IMR-90 (cell line): Measurements from ENCODE around the gene PDF. TPM values are rescaled to one million over a fixed set of nuclear protein-coding genes. Genes with fewer than 3 reads are reported as not detected.

ENCODE experiments used
- ATAC-seq: fragments of 200-7000 bp; cut with Tn5 transposase; 2 replicates; pipeline ENCODE4 v1.9.1; 2020; ENCODE audit warnings: low read depth, mild to moderate bottlenecking, moderate library complexity
- BruUV-seq: library from RNA; stranded (reverse); fragments of 400-500 nt; replicated peaks from 2 replicates; lab custom pipeline; 2021; lab: Mats Ljungman, UMichigan
- CTCF ChIA-PET: fragments of 300-600 bp; formaldehyde crosslinking; extraction: SDS; loops from one replicate; lab custom pipeline; 2021; ENCODE audit warnings: antibody characterized with exemption; lab: Yijun Ruan, JAX
- POLR2A ChIA-PET: fragments of 300-600 bp; sonication (Branson Sonifier 250); formaldehyde crosslinking; loops from one replicate; lab custom pipeline; 2022; ENCODE audit warnings: antibody characterized with exemption; ENCODE audit not compliant: unreplicated experiment; lab: Charles Lee
- DNase-seq: peaks from one replicate; pipeline ENCODE4 v3.0.0; 2013
- H2AFZ ChIP-seq: replicated peaks from 2 replicates; pipeline ENCODE3; 2013; ENCODE audit warnings: low read length, mild to moderate bottlenecking; ENCODE audit not compliant: poor library complexity
- H2AK5ac ChIP-seq: 2 replicates; pipeline ENCODE4 v1.6.1; 2013; ENCODE audit warnings: low read depth, low read length, inconsistent platforms
- H2AK9ac ChIP-seq: replicated peaks from 2 replicates; pipeline ENCODE3; 2013; ENCODE audit warnings: mild to moderate bottlenecking, low read depth, low read length, moderate library complexity; ENCODE audit not compliant: poor library complexity
- H2BK120ac ChIP-seq: 2 replicates; pipeline ENCODE4 v1.6.1; 2013; ENCODE audit warnings: low read depth, low read length, inconsistent platforms
- H2BK15ac ChIP-seq: 3 replicates; pipeline ENCODE4 v1.6.1; 2013; ENCODE audit warnings: low read depth, low read length, inconsistent platforms
- H2BK20ac ChIP-seq: 2 replicates; pipeline ENCODE4 v1.6.1; 2013; ENCODE audit warnings: low read depth, mild to moderate bottlenecking, inconsistent platforms, low read length, moderate library complexity
- H2BK5ac ChIP-seq: 2 replicates; pipeline ENCODE4 v1.6.1; 2013; ENCODE audit warnings: mild to moderate bottlenecking, low read depth, low read length, inconsistent platforms; ENCODE audit not compliant: poor library complexity, severe bottlenecking
- H3K14ac ChIP-seq: replicated peaks from 2 replicates; pipeline ENCODE4 v1.6.1; 2013; ENCODE audit warnings: low read depth, low read length, inconsistent platforms
- H3K18ac ChIP-seq: 2 replicates; pipeline ENCODE4 v1.6.1; 2013; ENCODE audit warnings: low read depth, low read length, control low read depth
- H3K23ac ChIP-seq: 2 replicates; pipeline ENCODE4 v1.6.1; 2013; ENCODE audit warnings: low read depth, low read length, inconsistent platforms
- H3K27ac ChIP-seq: 2 replicates; pipeline ENCODE4 v1.5.1; 2013; ENCODE audit warnings: mild to moderate bottlenecking, control low read depth, low read length; ENCODE audit not compliant: insufficient read depth
- H3K27me3 ChIP-seq: 2 replicates; pipeline ENCODE4 v1.6.1; 2013; ENCODE audit warnings: low read length; ENCODE audit not compliant: control insufficient read depth, insufficient read depth
- H3K36me3 ChIP-seq: 2 replicates; pipeline ENCODE4 v1.6.1; 2013; ENCODE audit warnings: low read length, mixed read lengths; ENCODE audit not compliant: control insufficient read depth, insufficient read depth
- H3K4ac ChIP-seq: 2 replicates; pipeline ENCODE4 v1.6.1; 2013; ENCODE audit warnings: low read depth, low read length, inconsistent platforms
- H3K4me1 ChIP-seq: 2 replicates; pipeline ENCODE4 v1.6.1; 2013; ENCODE audit warnings: low read length, mixed read lengths; ENCODE audit not compliant: control insufficient read depth, insufficient read depth
- H3K4me2 ChIP-seq: 2 replicates; pipeline ENCODE4 v1.6.1; 2013; ENCODE audit warnings: low read depth, mild to moderate bottlenecking, control low read depth, low read length, moderate library complexity
- H3K4me3 ChIP-seq: 2 replicates; pipeline ENCODE4 v1.5.1; 2013; ENCODE audit warnings: low read depth, mild to moderate bottlenecking, control low read depth, low read length, moderate library complexity; ENCODE audit not compliant: insufficient read depth
- H3K56ac ChIP-seq: 2 replicates; pipeline ENCODE4 v1.6.1; 2013; ENCODE audit warnings: low read length, inconsistent platforms; ENCODE audit not compliant: insufficient read depth; ENCODE audit errors: extremely low read depth
- H3K79me1 ChIP-seq, 2 experiments: 2 replicates each; pipeline ENCODE4 v1.6.1; 2013; ENCODE audit warnings: low read length in 2 of 2, inconsistent platforms in 1 of 2, low read depth in 1 of 2
- H3K9ac ChIP-seq: 2 replicates; pipeline ENCODE4 v1.6.1; 2013; ENCODE audit warnings: low read depth, low read length, control low read depth
- H3K9me1 ChIP-seq: 2 replicates; pipeline ENCODE4 v1.6.1; 2013; ENCODE audit warnings: low read length, inconsistent platforms; ENCODE audit not compliant: insufficient read depth
- H3K9me3 ChIP-seq: 2 replicates; pipeline ENCODE4 v1.6.1; 2013; ENCODE audit warnings: low read length; ENCODE audit not compliant: control insufficient read depth, insufficient read depth
- H4K20me1 ChIP-seq: 2 replicates; pipeline ENCODE4 v1.6.1; 2013; ENCODE audit warnings: low read length, inconsistent platforms; ENCODE audit not compliant: insufficient read depth
- H4K5ac ChIP-seq: 2 replicates; pipeline ENCODE4 v1.6.1; 2013; ENCODE audit warnings: mild to moderate bottlenecking, low read depth, low read length, control low read depth
- H4K8ac ChIP-seq, 2 experiments: 2 replicates each; pipeline ENCODE4 v1.6.1; 2013; ENCODE audit warnings: low read depth in 2 of 2, low read length in 2 of 2, control low read depth in 1 of 2, inconsistent platforms in 1 of 2
- H4K91ac ChIP-seq: 2 replicates; pipeline ENCODE4 v1.6.1; 2013; ENCODE audit warnings: low read depth, low read length, inconsistent platforms; ENCODE audit not compliant: insufficient read depth
- FOS ChIP-seq: fragments of 150-350 bp; IDR thresholded peaks from 2 replicates; pipeline ENCODE4 v1.6.1; 2016; ENCODE audit warnings: low read depth, low read length
- MAZ ChIP-seq: IDR thresholded peaks from 2 replicates; pipeline ENCODE4 v1.6.1; 2012; ENCODE audit warnings: low read depth, mild to moderate bottlenecking, low read length, improper control_type of control experiment, moderate library complexity, borderline replicate concordance
- NFE2L2 ChIP-seq: fragments of 150-350 bp; IDR thresholded peaks from 2 replicates; pipeline ENCODE4 v1.6.1; 2016; ENCODE audit warnings: low read depth, mild to moderate bottlenecking, low read length
- RCOR1 ChIP-seq: IDR thresholded peaks from 2 replicates; pipeline ENCODE4 v1.6.1; 2012; ENCODE audit warnings: mild to moderate bottlenecking, low read length, improper control_type of control experiment; ENCODE audit not compliant: insufficient replicate concordance
- WGBS, 2 experiments: methylation state at CpG; one replicate each; pipeline versions ENCODE4 v1.1.5 to v1.1.7; 2013; ENCODE audit warnings: missing lambda C conversion rate in 2 of 2; ENCODE audit not compliant: insufficient read length in 1 of 2; ENCODE audit errors: extremely low coverage in 2 of 2; 5-methylcytosine and 5-hydroxymethylcytosine counted together
- dilution Hi-C: fragments of 300-500 bp; cut with HindIII; formaldehyde crosslinking; loops from one replicate; pipeline ENCODE4 v1.14.3; 2018; ENCODE audit warnings: low sequenced_read_pairs; ENCODE audit not compliant: unreplicated experiment
- in situ Hi-C: fragments of 300-500 bp; cut with MboI; formaldehyde crosslinking; loops from 3 replicates; pipeline ENCODE4 v1.14.3; 2019; ENCODE audit warnings: low sequenced_read_pairs, inconsistent platforms, mixed read lengths
- intact Hi-C: fragments of 100-400 bp; cut with micrococcal nuclease; formaldehyde crosslinking; loops from 2 replicates; pipeline ENCODE4 v1.10.0; 2022
- polyA plus RNA-seq, 3 experiments: library from polyadenylated mRNA; depleted of rRNA; stranded (reverse); fragments of >200 nt; gene quantifications; 2 replicates each; pipeline ENCODE4 v1.2.3, GENCODE V29; 2012; ENCODE audit warnings: low replicate concordance in 1 of 3
- total RNA-seq: library from RNA; depleted of rRNA; stranded (reverse); fragments of >200 nt; gene quantifications from 2 replicates; pipeline ENCODE4 v1.2.3, GENCODE V29; 2012
- TF ChIP-seq, protein P1 (sequence below): conservative IDR thresholded peaks from 2 replicates; pipeline ENCODE4 v1.5.1; 2012; ENCODE audit warnings: mild to moderate bottlenecking, low read depth, low read length, improper control_type of control experiment
- TF ChIP-seq, protein P2 (sequence below): fragments of 150-350 bp; IDR thresholded peaks from 2 replicates; pipeline ENCODE4 v1.6.1; 2017; ENCODE audit warnings: mild to moderate bottlenecking, antibody characterized with exemption, low read length, low read depth

Gene PDF
- total and polyA plus RNA-seq, 2 of the 4 experiments (the other 2 are of a cell fraction), result 4.5 to 6.4 TPM

DNA sequence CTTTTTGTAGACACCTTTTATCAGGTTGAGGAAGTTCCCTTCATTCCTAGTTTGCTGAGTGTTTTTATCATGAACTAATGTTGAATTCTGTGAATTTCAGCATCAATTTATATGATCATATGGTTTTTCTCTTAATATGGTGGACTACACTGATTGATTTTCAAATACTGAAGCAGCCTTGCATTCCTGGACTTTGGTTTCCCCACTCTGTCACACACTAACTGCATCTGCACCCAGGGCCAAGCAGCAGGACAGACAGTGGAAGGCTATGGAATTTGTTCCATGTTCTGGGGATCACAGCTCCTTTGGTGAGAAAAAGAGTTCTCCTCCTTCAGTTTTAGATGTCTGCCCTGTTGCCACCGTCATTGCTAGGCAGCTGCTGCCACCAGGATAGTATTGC, 47.6 kb upstream of the PDF start:
- no peak overlapping the region for H3K14ac ChIP-seq
- no peak for ATAC-seq
- peaks cover 31 to 42% of the 10 kb centered on the region in 2 experiments for H3K79me1 ChIP-seq
- ChIA-PET POLR2A (interaction anchor here (0.5 to 0.6 kb wide), 2 partner anchors 17 to 286 kb away, joined by 3 to 4 read pairs; no protein-coding TSS in a partner anchor), CTCF (no interaction called here)
- H3K9ac ChIP-seq, result no peak overlapping the region
- H3K56ac ChIP-seq, result no peak overlapping the region
- no peak overlapping the region for H3K23ac ChIP-seq
- no peak overlapping the region for H4K91ac ChIP-seq
- dilution Hi-C loops, result no loop called here
- H3K4me2 ChIP-seq, result no peak overlapping the region
- no peaks in the 10 kb centered on the region for H3K9me3 ChIP-seq
- TF ChIP-seq MAZ, result no peak
- TF ChIP-seq, protein P1, sequence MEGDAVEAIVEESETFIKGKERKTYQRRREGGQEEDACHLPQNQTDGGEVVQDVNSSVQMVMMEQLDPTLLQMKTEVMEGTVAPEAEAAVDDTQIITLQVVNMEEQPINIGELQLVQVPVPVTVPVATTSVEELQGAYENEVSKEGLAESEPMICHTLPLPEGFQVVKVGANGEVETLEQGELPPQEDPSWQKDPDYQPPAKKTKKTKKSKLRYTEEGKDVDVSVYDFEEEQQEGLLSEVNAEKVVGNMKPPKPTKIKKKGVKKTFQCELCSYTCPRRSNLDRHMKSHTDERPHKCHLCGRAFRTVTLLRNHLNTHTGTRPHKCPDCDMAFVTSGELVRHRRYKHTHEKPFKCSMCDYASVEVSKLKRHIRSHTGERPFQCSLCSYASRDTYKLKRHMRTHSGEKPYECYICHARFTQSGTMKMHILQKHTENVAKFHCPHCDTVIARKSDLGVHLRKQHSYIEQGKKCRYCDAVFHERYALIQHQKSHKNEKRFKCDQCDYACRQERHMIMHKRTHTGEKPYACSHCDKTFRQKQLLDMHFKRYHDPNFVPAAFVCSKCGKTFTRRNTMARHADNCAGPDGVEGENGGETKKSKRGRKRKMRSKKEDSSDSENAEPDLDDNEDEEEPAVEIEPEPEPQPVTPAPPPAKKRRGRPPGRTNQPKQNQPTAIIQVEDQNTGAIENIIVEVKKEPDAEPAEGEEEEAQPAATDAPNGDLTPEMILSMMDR, result no peak
- TF ChIP-seq, protein P2, sequence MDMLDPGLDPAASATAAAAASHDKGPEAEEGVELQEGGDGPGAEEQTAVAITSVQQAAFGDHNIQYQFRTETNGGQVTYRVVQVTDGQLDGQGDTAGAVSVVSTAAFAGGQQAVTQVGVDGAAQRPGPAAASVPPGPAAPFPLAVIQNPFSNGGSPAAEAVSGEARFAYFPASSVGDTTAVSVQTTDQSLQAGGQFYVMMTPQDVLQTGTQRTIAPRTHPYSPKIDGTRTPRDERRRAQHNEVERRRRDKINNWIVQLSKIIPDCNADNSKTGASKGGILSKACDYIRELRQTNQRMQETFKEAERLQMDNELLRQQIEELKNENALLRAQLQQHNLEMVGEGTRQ, result no peak
- TF ChIP-seq NFE2L2, result no peak
- no peak for TF ChIP-seq FOS
- no peak for TF ChIP-seq RCOR1
- H2AK5ac ChIP-seq, result no peak overlapping the region
- in situ Hi-C loops, result no loop called here
- H3K18ac ChIP-seq, result no peak overlapping the region
- H3K9me1 ChIP-seq, result peaks cover 2% of the 10 kb centered on the region
- H2BK15ac ChIP-seq, result no peak overlapping the region
- no peak overlapping the region for H3K4me3 ChIP-seq
- peaks cover 20% of the 10 kb centered on the region for H3K36me3 ChIP-seq
- H2BK5ac ChIP-seq, result no peak overlapping the region
- WGBS, 2 experiments, result 100% methylated on average over 1 of the region's 1 CpG; no CpG with 5 or more reads in 1 of the 2 experiments
- no peak overlapping the region for H2AFZ ChIP-seq
- H3K4ac ChIP-seq, result no peak overlapping the region
- H4K5ac ChIP-seq, result no peak overlapping the region
- no peak overlapping the region for H2AK9ac ChIP-seq
- BruUV-seq, result no TSS peak
- no peak overlapping the region for H3K27ac ChIP-seq
- no peaks in the 10 kb centered on the region for H3K27me3 ChIP-seq
- no peak overlapping the region for H2BK20ac ChIP-seq
- no peak overlapping the region for H4K8ac ChIP-seq
- no peak for DNase-seq
- H4K20me1 ChIP-seq, result 0 out of 2 replicates have a peak, but pooled peaks cover 5% of the 10 kb centered on the region
- intact Hi-C loops, result no loop called here
- no peaks in the 10 kb centered on the region for H3K4me1 ChIP-seq
- no peak overlapping the region for H2BK120ac ChIP-seq
